COR-L47 (cell line): Measurements from ENCODE around the gene UBL7.
"Not testable (repeated sequence)": the region's sequence is repeated elsewhere in the genome, so short reads cannot be mapped to it uniquely, and the experiment has no call there.

ENCODE experiments used
- DNase-seq: peaks from one replicate; lab custom pipeline; 2025; lab: John Stamatoyannopoulos, UW

UBL7 gene, protein sequence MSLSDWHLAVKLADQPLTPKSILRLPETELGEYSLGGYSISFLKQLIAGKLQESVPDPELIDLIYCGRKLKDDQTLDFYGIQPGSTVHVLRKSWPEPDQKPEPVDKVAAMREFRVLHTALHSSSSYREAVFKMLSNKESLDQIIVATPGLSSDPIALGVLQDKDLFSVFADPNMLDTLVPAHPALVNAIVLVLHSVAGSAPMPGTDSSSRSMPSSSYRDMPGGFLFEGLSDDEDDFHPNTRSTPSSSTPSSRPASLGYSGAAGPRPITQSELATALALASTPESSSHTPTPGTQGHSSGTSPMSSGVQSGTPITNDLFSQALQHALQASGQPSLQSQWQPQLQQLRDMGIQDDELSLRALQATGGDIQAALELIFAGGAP

DNA sequence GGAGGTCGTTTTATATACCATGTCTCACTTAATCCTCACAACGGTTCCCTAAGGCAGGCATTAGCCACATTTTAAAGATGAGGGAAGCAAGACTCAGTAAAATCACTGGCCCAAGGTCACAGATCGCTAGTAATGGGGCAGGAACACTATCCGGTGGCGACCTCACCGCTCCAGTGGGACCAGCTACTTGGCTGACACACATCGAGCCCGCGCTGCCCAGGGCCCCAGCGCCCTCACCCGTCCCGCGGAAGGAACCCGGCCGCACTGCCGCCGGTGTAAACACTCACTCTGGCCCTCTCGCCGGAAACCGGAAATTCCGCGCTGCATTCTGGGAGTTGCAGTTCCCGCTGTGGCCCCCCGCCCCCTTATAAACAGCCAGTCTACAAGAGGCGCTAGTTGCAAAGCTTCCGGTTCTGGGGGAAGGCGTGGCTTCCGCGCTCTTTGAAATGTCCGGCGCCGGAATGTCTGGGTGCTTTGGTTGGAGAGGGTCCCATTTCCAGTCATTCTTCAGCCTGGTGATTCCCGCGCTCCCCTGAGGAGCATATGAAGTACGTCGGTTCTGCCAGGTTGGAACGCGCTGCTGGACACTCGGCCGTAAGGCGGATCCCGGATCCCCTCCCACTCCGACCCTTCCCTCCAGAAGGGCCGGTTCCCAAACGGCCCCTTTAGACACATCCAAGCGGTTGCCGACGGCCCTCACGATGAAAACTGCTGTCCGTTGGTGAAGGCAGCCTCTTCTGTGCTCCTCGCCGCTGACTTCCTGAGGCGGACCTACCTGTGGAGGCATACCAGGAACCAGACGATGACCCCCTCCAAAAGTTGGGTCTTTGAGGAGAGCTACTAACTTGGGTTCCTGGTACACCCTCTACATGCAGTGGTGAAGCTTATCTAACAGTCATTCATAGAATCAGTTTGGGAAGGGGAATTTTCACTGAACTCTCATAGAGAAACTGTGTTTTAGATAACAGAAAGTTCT is at the start of gene UBL7:
Gene UBL7 (minus strand): TSS at position 290 of the 976 bp plus-strand sequence. CDS start 2,293 bp downstream, outside the sequence.
- DNase-seq: peak; percentile 98

DNA sequence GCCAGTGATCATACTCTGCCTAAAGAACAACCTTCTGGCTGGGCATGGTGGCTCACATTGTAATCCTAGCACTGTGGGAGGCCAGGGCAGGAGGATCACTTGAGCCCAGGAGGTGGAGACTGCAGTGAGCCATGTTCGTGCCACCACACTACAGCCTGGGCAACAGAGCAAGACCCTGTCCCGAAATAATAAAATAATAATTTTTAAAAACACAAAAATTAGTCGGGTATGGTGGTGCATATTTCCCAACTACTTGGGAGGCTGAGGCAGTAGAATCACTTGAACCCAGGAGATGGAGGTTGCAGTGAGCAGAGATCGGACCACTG is 45.5 kb upstream of the UBL7 start:
- no peak for DNase-seq

DNA sequence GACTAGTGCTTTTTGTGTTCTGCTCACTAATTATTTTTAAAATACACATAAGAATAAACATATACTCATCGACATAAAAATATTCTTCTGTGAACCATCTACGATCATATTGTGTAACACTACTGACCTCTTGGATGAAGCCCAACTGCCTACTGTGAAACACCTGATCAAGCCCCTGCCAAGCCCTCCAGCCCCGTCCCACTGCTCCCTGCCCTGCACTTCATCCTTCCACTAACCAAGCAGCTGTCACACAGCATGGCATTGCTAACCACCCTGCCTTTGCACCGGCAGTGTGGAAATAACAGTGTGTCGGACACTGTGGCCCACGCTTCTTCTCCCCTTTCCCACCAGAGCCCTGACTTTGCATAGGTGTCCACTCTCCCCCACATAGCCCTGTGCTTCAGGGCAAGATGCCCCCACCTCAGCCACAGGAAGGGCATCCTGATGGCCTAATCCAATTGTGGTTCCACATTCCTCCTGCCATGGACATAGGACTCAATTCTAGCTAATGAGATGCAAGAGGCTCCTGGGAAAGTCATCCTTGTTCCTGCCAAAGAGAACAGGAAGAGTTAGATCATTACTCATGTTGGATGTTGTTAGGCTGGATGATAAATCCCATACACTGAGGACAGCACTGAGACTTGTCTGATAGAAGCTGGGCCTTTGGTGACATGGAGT is 45.0 kb upstream of the UBL7 start:
- DNase-seq: no peak

DNA sequence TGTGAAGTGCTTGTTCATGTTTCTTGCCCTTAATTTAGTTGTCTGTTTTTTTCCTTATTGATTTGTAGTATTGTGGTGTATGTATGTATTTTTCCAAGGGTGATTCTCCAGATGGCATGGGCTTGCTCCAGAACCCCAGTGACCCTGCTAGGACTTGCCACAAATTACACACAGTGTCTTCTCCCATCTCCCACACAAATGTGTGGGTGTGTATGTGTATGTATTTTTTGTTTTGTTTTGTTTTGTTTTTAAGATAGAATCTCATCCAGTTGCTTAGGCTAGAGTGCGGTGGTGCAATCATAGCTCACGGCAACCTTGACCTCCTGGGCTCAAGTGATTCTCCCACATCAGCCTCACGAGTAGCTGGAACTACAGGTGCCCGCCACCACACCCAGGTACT is 43.9 kb upstream of the UBL7 start:
- no peak for DNase-seq

DNA sequence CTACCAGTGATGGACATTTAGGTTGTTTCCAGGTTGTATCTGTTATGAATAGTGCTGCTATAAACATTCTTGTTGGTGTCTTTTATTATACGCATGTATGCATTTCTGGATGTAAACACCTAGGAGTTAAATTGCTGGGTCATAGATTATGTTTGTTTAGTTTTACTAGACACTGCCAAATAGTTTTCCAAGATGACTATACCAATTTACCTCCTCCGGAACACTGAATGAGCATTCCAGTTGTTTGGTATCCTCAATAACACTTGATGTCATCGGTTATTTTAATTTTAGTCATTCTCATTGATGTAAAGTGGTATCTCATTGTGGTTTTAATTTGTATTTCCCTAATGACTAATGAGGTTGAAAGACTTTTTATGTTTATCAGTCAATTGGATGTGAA is 43.5 kb upstream of the UBL7 start:
- DNase-seq: no peak

DNA sequence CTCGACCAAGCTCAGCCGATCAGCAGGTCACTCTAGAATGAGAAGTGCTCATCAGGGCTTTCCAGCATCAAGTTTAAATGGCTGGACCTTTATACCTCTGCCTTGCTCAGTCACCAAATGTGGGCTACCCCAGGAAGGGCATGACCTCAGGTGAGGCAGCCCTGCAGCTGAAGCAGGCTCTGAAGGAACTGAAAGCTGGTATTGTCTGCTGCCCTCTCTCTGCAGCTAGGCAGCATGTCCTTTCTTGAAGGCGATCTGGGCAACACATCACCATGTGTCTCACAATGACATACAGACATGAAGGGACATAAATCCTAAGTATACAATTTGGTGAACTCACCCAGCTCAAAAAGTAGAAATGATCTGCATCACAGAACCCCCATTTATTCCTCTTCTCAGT is 41.3 kb upstream of the UBL7 start:
- DNase-seq: no peak

DNA sequence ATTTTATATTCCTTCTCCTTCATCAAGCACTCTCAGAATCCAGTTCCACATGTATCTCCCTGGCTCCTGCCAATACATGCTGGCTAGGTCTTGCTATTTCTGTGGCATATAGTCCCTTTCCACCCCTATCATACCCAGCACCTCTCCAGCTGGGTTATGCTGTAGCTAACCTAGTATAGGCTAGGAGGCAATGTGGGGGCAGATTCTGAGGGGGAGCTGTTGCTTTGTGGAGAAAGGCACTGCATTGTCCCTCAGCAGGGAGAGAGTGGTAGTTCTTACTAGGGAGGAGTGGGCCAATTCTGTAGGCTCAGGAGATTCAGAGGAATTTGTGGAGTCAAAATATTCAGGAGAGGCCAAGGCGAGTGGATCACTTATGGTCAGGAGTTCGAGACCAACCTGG is 39.4 kb upstream of the UBL7 start:
- no peak for DNase-seq

DNA sequence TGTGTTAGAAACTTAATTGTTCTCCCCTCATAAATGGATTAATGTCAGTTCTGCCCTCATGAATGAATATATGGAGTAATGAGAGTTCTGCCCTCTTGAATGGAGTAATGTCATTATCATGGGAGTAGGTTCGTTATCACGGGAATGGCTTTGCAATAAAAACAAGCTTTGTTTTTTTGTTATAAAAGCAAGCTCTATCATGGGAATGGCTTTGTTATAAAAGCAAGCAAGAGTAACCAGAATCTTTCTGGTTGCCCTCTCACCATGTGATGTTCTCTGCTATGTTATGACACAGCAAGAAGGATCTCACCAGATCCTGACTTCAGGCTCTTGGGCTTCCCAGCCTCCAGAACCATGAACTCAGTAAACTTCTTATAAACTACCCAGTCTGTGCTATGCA is 38.4 kb upstream of the UBL7 start:
- DNase-seq: no peak

DNA sequence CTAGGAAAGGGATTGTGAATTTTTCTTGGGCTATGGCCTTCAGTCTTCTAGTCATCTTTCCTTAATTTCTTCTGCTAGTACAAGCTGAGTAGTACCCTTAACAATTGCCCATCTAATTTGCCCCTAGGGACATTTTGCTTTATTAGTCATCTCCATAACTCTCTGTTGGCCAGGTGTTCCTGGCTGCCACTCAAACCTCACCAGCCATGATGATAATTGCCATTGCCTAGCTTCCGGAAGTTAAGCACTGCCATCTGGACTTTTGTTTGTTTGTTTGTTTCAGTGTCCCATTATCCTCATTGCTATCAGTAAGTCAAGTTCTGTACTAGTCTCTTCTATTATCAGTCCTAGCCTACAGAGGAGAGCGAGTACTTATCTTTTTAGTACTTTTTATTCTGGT is 36.6 kb upstream of the UBL7 start:
- peak; percentile 91 for DNase-seq

DNA sequence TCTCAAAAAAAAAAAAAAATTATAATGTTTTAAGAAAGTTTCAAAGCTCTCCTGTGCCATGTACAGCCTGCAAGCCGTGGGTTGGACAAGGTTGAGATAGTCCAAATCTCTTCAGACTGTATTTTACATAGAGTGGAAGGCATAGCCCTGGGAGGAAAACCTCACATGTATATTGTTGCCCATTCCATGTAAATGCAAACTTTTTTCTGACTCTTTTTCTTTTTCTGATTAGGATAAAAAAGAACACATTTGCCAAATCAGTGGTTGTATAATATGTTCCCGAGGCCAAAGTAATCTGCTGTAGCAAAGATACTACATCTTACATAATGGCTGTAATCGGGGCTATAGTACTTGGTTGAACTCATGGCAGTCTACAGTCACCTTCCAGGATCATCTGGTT is 35.7 kb upstream of the UBL7 start:
- no peak for DNase-seq

DNA sequence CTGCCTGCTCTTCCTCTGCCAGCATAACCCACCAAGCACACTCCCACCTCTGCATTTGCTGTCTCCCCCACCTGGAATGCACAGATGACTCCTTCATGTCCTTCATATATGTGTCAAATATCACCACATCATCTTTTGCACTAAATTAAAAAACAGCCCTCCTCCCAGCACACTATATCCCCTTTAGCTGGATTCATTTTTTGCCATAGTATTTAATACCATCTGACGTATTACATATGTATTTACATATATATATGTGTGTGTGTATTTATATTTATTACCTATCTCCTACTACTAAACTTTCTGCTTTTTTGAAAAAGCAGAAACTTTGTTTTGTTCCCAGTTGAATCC is 29.4 kb upstream of the UBL7 start:
- no peak for DNase-seq

DNA sequence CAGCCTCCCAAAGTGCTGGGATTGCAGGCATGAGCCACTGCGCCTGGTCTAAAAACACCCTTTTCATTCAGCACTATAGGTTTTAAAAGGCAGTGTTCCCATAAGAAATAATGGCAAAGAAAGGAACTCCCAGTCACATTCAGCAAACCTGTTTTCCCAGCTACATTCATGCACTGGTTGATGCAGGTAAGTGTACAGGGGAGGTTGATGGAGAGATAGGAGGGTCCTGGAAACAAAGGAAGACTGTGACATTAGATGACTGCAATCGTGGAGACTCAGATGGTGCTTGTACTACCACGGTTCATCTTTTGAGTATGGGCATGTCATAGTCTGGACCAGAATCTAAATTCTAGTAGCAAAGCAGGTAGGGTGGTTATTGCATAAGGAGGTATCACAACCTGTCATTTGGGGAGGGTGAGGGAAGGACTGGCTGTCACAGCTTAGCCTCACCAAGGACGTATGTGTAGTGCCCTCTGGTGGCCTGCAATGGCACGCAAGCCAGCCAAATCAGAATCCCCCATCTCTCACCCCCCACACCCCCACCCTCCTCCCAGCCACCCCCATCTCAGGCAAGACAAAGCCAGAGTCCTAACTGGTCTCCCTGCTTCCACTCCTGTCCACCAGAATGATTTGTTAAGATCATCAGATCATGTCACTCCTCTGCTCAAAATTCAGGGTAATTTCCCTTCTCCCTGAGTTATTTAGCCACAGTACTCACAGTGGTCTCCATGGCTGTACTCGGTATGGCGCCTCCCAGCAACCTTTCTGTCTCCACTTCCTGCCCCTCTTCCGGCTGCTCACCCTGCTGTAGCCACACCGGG is 28.8 kb upstream of the UBL7 start:
- peak; percentile 80 for DNase-seq

DNA sequence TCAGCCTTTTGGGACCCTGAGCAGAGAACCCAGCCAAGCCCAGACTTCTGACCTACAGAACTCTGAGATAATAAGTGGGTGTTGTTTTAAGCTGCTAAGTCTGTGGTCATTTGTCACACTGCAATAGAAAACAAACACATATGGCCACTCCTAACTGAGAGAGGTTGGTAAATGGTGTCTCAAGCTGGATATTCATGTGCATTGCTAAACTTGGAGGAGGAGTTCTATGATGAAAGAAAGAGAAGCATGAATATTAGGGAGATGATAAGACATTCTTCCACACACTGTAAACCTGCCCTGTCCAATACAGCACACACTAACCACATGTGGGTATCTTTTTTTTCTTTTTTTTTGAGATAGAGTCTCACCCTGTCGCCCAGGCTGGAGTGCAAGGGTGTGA is 27.8 kb upstream of the UBL7 start:
- DNase-seq: no peak

DNA sequence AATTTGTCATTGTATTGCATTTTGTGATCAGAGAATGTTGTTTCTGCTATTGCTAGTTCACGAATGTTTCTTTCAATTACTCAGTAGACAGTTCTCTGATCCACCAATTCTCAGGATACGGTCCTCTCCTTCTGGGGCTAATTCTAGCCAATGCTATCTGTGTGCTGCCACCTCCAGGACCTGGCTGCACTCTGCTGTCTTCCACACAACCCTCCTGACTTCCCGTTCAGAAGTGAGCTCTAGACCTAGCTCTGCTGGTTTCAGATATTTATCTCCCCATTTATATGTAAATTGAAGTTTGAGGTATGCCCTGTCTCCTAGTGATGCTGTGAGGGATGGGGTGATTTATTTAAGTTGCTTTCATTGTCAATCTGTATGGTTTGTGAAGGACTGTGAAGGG is 21.7 kb upstream of the UBL7 start:
- no peak for DNase-seq

DNA sequence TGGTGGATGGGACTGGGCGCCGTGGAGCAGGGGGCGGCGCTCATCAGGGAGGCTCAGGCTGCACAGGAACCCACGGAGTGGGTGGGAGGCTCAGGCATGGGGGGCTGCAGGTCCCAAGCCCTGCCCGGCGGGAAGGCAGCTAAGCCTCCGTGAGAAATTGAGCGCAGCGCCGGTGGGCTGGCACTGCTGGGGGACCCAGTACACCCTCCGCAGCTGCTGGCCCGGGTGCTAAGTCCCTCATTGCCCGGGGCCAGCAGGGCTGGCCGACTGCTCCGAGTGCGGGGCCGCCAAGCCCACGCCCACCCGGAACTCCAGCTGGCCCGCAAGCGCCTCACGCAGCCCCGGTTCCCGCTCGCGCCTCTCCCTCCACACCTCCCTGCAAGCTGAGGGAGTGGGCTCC is 19.4 kb upstream of the UBL7 start:
- DNase-seq: not testable (repeated sequence)

DNA sequence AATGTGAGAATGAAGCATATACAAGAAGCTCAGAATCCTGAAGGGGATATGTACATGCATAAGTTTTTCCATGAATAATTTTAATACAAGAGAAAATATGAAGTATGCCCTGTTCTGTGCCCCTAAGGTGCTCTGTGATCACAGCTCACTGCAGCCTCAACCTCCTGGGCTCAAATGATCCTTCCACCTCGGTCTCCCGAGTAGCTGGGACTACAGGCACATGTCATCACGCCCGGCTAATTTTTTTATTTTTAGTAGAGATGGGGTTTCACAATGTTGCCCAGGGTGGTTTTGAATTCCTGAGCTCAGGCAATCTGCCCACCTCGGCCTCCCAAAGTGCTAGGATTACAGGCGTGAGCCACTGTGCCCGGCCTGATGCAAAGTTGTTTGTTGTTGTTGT is 10.7 kb upstream of the UBL7 start:
- not testable (repeated sequence) for DNase-seq

DNA sequence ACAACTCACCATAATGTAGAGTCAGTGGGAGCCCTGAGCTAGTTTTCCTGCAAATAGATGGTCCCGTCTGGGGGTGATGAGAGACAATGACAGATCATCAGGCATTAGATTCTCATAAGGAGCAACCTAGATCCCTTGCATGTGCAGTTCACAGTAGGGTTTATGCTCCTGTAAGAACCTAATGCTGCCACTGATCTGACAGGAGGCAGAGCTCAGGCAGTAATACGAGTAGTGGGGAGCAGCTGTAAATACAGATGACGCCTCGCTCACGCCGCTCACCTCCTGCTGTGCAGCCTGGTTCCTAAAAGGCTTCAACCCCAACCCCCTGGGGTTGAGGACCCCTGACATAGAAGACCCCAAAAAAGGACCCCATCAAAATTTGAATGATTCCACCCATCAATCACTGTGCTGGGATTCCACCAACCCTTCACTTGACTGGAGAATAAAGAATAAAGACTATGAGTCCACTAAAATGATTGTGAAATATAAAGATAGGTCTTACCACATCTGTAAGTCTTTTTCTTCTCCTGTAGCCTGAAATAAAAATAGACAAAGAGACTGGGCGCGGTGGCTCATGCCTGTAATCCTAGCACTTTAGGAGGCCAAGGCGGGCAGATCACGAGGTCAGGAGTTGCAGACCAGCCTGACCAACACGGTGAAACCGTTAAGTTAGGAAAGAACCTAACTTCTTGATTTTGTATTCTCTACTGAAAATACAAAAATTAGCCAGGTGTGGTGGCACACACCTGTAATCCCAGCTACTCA is 9.9 kb upstream of the UBL7 start:
- DNase-seq: no peak

DNA sequence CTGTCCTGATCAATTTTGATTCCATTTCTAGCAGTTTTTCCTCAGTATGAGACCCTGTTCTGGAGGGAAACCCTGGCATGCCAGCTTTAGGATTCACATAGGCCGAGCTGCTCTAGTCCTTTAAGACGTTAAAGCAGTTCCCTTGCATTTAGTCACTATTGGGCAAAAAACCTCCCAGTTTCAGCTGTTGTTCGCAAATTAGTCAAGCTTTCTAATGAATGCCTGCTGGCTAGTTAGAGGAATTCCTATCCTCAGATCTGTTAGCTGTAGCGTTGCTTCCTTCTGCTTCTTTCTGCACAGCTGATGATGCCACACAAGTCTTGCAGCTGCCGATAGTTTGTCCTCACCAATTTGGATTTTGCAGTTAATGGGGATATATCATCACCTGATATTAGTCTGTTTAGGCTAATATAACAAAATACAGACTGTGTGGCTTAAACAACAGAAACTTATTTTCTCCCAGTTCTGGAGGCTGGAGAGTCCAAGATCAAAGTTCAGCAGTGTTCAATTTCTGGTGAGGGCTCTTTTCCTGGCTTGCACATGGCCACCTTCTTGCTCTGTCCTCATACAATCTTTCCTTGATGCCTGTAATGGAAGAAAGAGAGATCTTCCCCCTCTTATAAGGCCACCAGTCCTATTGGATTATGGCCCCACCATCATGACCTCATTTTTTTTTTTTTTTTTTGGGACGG is 7.5 kb upstream of the UBL7 start:
- DNase-seq: no peak

DNA sequence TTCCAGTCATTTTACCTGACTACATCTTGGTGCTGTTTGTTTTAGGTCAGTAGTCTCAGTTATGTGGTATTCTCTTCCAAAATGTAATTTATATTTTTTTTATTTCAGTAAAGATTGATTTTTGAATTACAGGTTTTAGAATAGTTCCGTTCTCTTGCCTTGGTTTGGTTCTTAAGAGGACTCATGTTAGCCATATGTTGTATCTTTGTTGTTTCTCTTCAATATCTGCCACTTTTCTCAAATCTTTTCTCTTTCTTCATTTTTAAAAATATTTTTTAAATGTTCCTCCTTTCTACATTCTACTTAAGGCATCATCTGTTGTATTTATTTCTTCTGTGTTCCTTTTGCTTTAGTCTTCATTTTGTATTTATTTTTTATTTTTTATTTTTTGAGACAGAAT is 5.6 kb upstream of the UBL7 start:
- DNase-seq: no peak

DNA sequence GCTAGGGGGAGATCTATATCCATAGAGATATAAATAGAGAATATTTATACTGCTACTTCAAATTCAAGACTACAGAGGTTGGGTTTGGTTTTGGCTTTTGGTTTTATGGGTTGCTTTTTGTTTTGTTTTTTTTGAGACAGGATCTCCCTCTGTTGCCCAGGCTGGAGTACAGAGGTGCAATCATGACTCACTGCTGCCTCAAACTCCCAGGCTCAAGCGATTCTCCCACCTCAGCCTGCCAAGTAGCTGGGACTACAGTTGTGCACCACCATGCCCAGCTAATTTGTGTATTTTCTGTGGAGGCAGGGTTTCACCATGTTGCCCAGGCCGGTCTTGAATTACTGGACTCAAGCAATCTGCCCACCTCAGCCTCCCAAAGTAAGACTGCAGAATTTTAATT is 3.9 kb upstream of the UBL7 start:
- no peak for DNase-seq

DNA sequence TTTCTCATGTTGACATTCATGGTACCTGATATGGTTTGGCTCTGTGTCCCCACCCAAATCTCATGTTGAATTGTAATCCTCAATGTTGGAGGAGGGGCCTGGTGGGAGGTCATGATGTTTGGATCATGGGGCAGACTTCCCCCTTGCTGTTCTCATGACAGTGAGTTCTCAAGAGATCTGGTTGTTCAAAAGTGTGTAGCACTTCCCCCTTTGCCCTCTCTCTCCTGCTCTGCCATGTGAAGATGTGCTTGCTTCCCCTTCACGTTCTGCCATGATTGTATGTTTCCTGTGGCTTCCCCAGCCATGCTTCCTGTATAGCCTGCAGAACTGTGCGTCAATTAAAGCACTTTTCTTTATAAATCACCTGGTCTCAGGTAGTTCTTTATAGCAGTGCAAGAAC is 3.3 kb upstream of the UBL7 start:
- DNase-seq: no peak
